Measurements from ENCODE around the gene CABLES1.

DNA sequence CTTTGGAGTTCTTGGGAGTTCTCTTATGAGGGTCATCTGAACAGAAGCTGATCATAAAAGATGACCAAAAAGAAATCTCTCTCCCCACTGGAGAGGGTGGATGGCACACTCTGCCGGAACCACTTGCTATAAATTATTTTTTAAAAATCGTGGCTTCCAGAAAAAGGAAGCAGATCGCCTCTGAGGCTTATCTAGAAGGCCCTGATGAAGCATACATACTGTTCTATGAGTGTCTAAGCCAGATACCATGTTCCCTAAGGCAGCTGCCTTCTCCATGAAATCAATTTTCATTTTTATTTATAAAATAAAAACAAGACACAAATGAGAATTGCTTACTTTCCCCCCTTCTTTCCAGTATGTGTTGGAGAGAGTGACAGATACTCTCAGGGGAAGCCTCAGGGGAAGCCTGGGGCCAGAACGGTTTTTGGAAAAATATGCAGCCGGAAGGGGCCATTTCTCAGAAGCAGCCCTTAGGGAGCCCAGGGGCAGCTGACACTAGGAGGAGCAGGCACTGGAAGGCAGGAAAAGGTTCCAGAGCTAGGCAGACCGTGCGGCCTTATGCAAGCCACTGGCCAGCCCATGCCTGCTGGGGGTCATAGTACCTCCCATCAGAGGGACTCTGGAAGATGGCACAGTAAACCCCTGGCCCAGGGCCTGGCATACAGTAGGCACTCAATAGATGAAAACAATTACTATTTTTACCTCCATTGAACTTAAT is 130.6 kb downstream of the CABLES1 start:
- no peak for TF ChIP-seq MXI1 (IDR thresholded peaks at IDR 0.05; ENCODE audit: low read depth, low read length)
- TF ChIP-seq, protein P1, sequence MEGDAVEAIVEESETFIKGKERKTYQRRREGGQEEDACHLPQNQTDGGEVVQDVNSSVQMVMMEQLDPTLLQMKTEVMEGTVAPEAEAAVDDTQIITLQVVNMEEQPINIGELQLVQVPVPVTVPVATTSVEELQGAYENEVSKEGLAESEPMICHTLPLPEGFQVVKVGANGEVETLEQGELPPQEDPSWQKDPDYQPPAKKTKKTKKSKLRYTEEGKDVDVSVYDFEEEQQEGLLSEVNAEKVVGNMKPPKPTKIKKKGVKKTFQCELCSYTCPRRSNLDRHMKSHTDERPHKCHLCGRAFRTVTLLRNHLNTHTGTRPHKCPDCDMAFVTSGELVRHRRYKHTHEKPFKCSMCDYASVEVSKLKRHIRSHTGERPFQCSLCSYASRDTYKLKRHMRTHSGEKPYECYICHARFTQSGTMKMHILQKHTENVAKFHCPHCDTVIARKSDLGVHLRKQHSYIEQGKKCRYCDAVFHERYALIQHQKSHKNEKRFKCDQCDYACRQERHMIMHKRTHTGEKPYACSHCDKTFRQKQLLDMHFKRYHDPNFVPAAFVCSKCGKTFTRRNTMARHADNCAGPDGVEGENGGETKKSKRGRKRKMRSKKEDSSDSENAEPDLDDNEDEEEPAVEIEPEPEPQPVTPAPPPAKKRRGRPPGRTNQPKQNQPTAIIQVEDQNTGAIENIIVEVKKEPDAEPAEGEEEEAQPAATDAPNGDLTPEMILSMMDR (IDR thresholded peaks at IDR 0.05) = no peak
- TF ChIP-seq YY1 (IDR thresholded peaks at IDR 0.05; ENCODE audit: low read depth) = no peak
- TF ChIP-seq SMC3 (IDR thresholded peaks at IDR 0.05; ENCODE audit: low read depth, low read length) = no peak
- no peak for TF ChIP-seq EZH2phosphoT487 (IDR thresholded peaks at IDR 0.05; ENCODE audit: borderline replicate concordance, low read depth)
